ENCODE results near the gene PCDHGA11.

DNA sequence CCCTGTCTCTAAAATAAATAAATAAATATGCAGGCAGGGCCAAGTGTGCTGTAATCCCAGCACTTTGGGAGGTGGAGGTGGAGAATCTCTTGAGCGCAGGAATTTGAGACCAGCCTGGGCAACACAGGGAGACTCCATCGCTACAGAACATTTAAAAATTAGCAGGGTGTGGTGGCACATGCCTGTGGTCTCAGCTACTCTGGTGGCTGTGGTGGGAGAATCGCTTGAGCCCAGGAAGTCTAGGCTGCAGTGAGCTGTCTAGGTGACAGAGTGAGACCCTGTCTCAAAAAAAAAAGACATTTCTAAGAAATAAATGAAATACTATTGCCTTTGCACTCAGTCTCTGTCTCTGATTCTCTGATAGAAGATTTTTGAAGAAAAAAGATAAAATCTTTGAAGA, 9.3 kb upstream of the PCDHGA11 start:
- TF ChIP-seq CTCF (IDR thresholded peaks at IDR 0.05) = no peak
- TF ChIP-seq POLR2AphosphoS5 (IDR thresholded peaks at IDR 0.05) = no peak
